H1 (cell line): ENCODE results near the gene DLG5. TPM values are rescaled to one million over a fixed set of nuclear protein-coding genes. Genes with fewer than 3 reads are reported as not detected.

Experiments
- CTCF ChIA-PET: fragments of 300-600 bp; sonication (Branson Sonifier 250); formaldehyde crosslinking; loops from one replicate; lab custom pipeline; 2021; ENCODE audit not compliant: partially characterized antibody; lab: Charles Lee
- POLR2A ChIA-PET: fragments of 300-600 bp; sonication (Branson Sonifier 250); formaldehyde crosslinking; loops from one replicate; lab custom pipeline; 2021; ENCODE audit warnings: inconsistent platforms; ENCODE audit not compliant: partially characterized antibody; lab: Charles Lee
- DNase-seq, 2 experiments: peaks; one replicate each; pipeline versions ENCODE4 v3.0.0 to v3.0.0-alpha.2; 2010 to 2022; ENCODE audit warnings: low spot score in 2 of 2, low read depth in 1 of 2, mixed read lengths in 1 of 2
- FAIRE-seq: peaks from 2 replicates; lab custom pipeline; 2011; peaks lifted over from hg19 to GRCh38; lab: Jason Lieb, UNC
- H2AFZ ChIP-seq: 2 replicates; pipeline ENCODE4 v1.8.1; 2012; ENCODE audit warnings: low read length, inconsistent platforms
- H2AK5ac ChIP-seq: 2 replicates; pipeline ENCODE4 v1.6.1; 2013; ENCODE audit warnings: low read depth, low read length
- H2BK120ac ChIP-seq: replicated peaks from 2 replicates; pipeline ENCODE3; 2013; ENCODE audit warnings: low read depth, low read length, inconsistent platforms
- H2BK12ac ChIP-seq: 2 replicates; pipeline ENCODE4 v1.6.1; 2013; ENCODE audit warnings: low read depth, low read length
- H2BK15ac ChIP-seq: 2 replicates; pipeline ENCODE4 v1.6.1; 2013; ENCODE audit warnings: low read length
- H2BK20ac ChIP-seq: 2 replicates; pipeline ENCODE4 v1.6.1; 2013; ENCODE audit warnings: low read length
- H2BK5ac ChIP-seq: 2 replicates; pipeline ENCODE4 v1.6.1; 2013; ENCODE audit warnings: low read depth, low read length
- H3K14ac ChIP-seq: 2 replicates; pipeline ENCODE4 v1.6.1; 2013; ENCODE audit warnings: inconsistent platforms; ENCODE audit not compliant: insufficient read length
- H3K18ac ChIP-seq: 2 replicates; pipeline ENCODE4 v1.6.1; 2013; ENCODE audit warnings: low read length; ENCODE audit errors: extremely low read depth
- H3K23ac ChIP-seq: 2 replicates; pipeline ENCODE4 v1.6.1; 2013; ENCODE audit warnings: inconsistent platforms; ENCODE audit not compliant: insufficient read length
- H3K23me2 ChIP-seq: 2 replicates; pipeline ENCODE4 v1.6.1; 2013; ENCODE audit warnings: low read depth, low read length
- H3K27ac ChIP-seq: 2 replicates; pipeline ENCODE4 v1.6.1; 2011; ENCODE audit warnings: low read depth, low read length, inconsistent platforms
- H3K27me3 ChIP-seq, 4 experiments: replicated peaks in 1 of 4; 1 replicate in 1 of 4; 2 replicates in 3 of 4; pipeline versions ENCODE4 v1.6.1 to v1.8.1; 2011 to 2013; ENCODE audit warnings: low read length in 3 of 4, mild to moderate bottlenecking in 3 of 4, inconsistent platforms in 2 of 4, mixed read lengths in 2 of 4, moderate library complexity in 1 of 4; ENCODE audit not compliant: control insufficient read depth in 3 of 4, insufficient read depth in 3 of 4; ENCODE audit errors: extremely low read depth in 1 of 4
- H3K36me3 ChIP-seq, 4 experiments: 2 replicates each; pipeline versions ENCODE4 v1.6.1 to v1.8.1; 2011 to 2013; ENCODE audit warnings: mild to moderate bottlenecking in 4 of 4, low read length in 3 of 4, moderate library complexity in 2 of 4, control low read depth in 1 of 4, inconsistent platforms in 1 of 4; ENCODE audit not compliant: insufficient read depth in 4 of 4, control insufficient read depth in 2 of 4
- H3K4ac ChIP-seq: replicated peaks from 2 replicates; pipeline ENCODE3; 2013; ENCODE audit warnings: low read length, low read depth, mixed read lengths, inconsistent platforms; ENCODE audit not compliant: insufficient read length
- H3K4me1 ChIP-seq, 4 experiments: replicated peaks in 1 of 4; 1 replicate in 1 of 4; 2 replicates in 3 of 4; pipeline versions ENCODE4 v1.6.1 to v1.8.1; 2011 to 2013; ENCODE audit warnings: low read length in 3 of 4, inconsistent platforms in 2 of 4, mixed read lengths in 1 of 4; ENCODE audit not compliant: insufficient read depth in 4 of 4, control insufficient read depth in 3 of 4
- H3K4me2 ChIP-seq, 2 experiments: 2 replicates each; pipeline versions ENCODE4 v1.6.1 to v1.8.1; 2011 to 2013; ENCODE audit warnings: low read depth in 2 of 2, low read length in 2 of 2, control low read depth in 1 of 2, inconsistent platforms in 1 of 2, mild to moderate bottlenecking in 1 of 2; ENCODE audit not compliant: insufficient read depth in 1 of 2
- H3K4me3 ChIP-seq, 4 experiments: fragments of 200-600, 300-600 bp in 1 of 4; sonication (generic), shearing (Covaris generic), sonication (Bioruptor Twin) in 1 of 4; 2 replicates each; pipeline versions ENCODE4 v1.5.1 to v1.8.1; 2011 to 2016; ENCODE audit warnings: low read length in 4 of 4, low read depth in 3 of 4, control low read depth in 2 of 4, inconsistent platforms in 2 of 4, mild to moderate bottlenecking in 2 of 4, mixed read lengths in 1 of 4, moderate library complexity in 1 of 4; ENCODE audit not compliant: insufficient read depth in 2 of 4; ENCODE audit errors: extremely low read depth in 1 of 4
- H3K56ac ChIP-seq: replicated peaks from 2 replicates; pipeline ENCODE3; 2013; ENCODE audit warnings: low read depth, mild to moderate bottlenecking, mixed read lengths, low read length, inconsistent platforms; ENCODE audit not compliant: insufficient read length
- H3K79me1 ChIP-seq: 2 replicates; pipeline ENCODE4 v1.6.1; 2013; ENCODE audit warnings: low read depth, low read length, control low read depth
- H3K79me2 ChIP-seq, 2 experiments: 2 replicates each; pipeline versions ENCODE4 v1.6.1 to v1.8.1; 2012 to 2013; ENCODE audit warnings: low read length in 2 of 2, mild to moderate bottlenecking in 2 of 2, inconsistent platforms in 1 of 2; ENCODE audit not compliant: insufficient read depth in 2 of 2, control insufficient read depth in 1 of 2
- H3K9ac ChIP-seq, 4 experiments: replicated peaks in 1 of 4; 1 replicate in 1 of 4; 2 replicates in 3 of 4; pipeline versions ENCODE4 v1.6.1 to v1.8.1; 2011 to 2013; ENCODE audit warnings: low read depth in 3 of 4, low read length in 3 of 4, control low read depth in 2 of 4, mild to moderate bottlenecking in 2 of 4, moderate library complexity in 2 of 4, inconsistent platforms in 1 of 4; ENCODE audit errors: extremely low read depth in 1 of 4
- H3K9me3 ChIP-seq, 2 experiments: 2 replicates each; pipeline versions ENCODE4 v1.6.1 to v1.8.1; 2012 to 2013; ENCODE audit warnings: mild to moderate bottlenecking in 2 of 2, moderate library complexity in 2 of 2, control low read depth in 1 of 2, inconsistent platforms in 1 of 2, low read depth in 1 of 2, low read length in 1 of 2, mixed read lengths in 1 of 2; ENCODE audit not compliant: insufficient read depth in 2 of 2
- H4K20me1 ChIP-seq, 2 experiments: replicated peaks in 1 of 2; 2 replicates each; pipeline versions ENCODE3 to v1.8.1; 2011 to 2013; ENCODE audit warnings: inconsistent platforms in 2 of 2, low read length in 2 of 2, mild to moderate bottlenecking in 1 of 2; ENCODE audit not compliant: insufficient read depth in 2 of 2, control insufficient read depth in 1 of 2
- H4K5ac ChIP-seq: 2 replicates; pipeline ENCODE4 v1.6.1; 2013; ENCODE audit warnings: low read length, low read depth, mixed read lengths, inconsistent platforms; ENCODE audit not compliant: insufficient read length
- H4K8ac ChIP-seq: 2 replicates; pipeline ENCODE4 v1.8.0; 2013; ENCODE audit warnings: mild to moderate bottlenecking, moderate library complexity, low read length, inconsistent platforms; ENCODE audit not compliant: insufficient read depth; ENCODE audit errors: extremely low read depth
- H4K91ac ChIP-seq: replicated peaks from 2 replicates; pipeline ENCODE3; 2013; ENCODE audit warnings: low read length, mixed read lengths, inconsistent platforms; ENCODE audit not compliant: insufficient read length
- GABPA ChIP-seq: IDR thresholded peaks from 2 replicates; pipeline ENCODE4 v1.6.1; 2011; ENCODE audit warnings: mild to moderate bottlenecking, low read length, moderate library complexity, borderline replicate concordance; ENCODE audit not compliant: insufficient read depth
- KDM5A ChIP-seq: fragments of 200-600 bp; IDR thresholded peaks from 2 replicates; pipeline ENCODE4 v1.7.1; 2012; ENCODE audit warnings: mild to moderate bottlenecking, low read length, inconsistent platforms, mixed read lengths
- RAD21 ChIP-seq, 2 experiments: IDR thresholded peaks in 1 of 2; conservative IDR thresholded peaks in 1 of 2; 2 replicates each; pipeline ENCODE4 v1.6.1; 2011; ENCODE audit warnings: low read depth in 2 of 2, low read length in 2 of 2, improper control_type of control experiment in 1 of 2, inconsistent platforms in 1 of 2, mild to moderate bottlenecking in 1 of 2, moderate library complexity in 1 of 2
- WGBS, 2 experiments: shearing (Covaris generic) in 1 of 2; methylation state at CpG; one replicate each; pipeline versions ENCODE4 v1.1.6 to v1.1.7; 2013 to 2015; ENCODE audit warnings: low lambda C conversion rate in 2 of 2, mixed read lengths in 2 of 2, inconsistent platforms in 1 of 2, low coverage in 1 of 2, missing lambda C conversion rate in 1 of 2; ENCODE audit not compliant: insufficient replicate concordance in 2 of 2, insufficient coverage in 1 of 2, insufficient read length in 1 of 2; ENCODE audit errors: extremely low coverage in 1 of 2, missing lambda C conversion rate in 1 of 2; 5-methylcytosine and 5-hydroxymethylcytosine counted together
- polyA plus RNA-seq, 7 experiments: library from polyadenylated mRNA; depleted of rRNA in 3 of 7; stranded (reverse) in 5 of 7; unstranded in 2 of 7; fragments of >200 nt in 5 of 7; fragments of 200-250 nt in 2 of 7; gene quantifications; 1 replicate in 5 of 7; 2 replicates in 1 of 7; 4 replicates in 1 of 7; pipeline versions ENCODE4 v1.2.1 to v1.2.3, GENCODE V29; 2011 to 2013; ENCODE audit warnings: missing spikeins in 2 of 7, mixed read lengths in 2 of 7
- total RNA-seq: library from RNA; stranded (reverse); fragmentation: NEBNext Ultra II Directional; extraction: Animal tissue kit (Norgen Biotek cat#: 25700); gene quantifications from 2 replicates; pipeline ENCODE4 v1.2.1, GENCODE V29; 2021

Gene DLG5
- total and polyA plus RNA-seq, 2 of the 8 experiments (the other 6 are each of a cell fraction or from before 2014, with no cell fraction given): 15.6 to 71.4 TPM

- Histone ChIP-seq H3K79me2 (peaks cover 4 to 89% of the 10 kb centered on the region in 2 experiments; a peak in 3 of 4 replicates), H3K4ac (no peak overlapping the region), H3K14ac (no peak overlapping the region), H3K9me3 (no peaks in the 10 kb centered on the region), H3K9ac (no peak overlapping the region; a peak in 2 of 7 replicates), H3K4me3 (peak overlapping the region in 2 of 4 experiments; percentile 5 to 20; a peak in 1 of 8 replicates), H3K27me3 (no peaks in the 10 kb centered on the region), H3K79me1 (peaks cover 13% of the 10 kb centered on the region), H3K23me2 (no peaks in the 10 kb centered on the region), H4K8ac (0 out of 2 replicates have a peak overlapping the region, but pooled peaks have one; percentile 15), H3K23ac (no peak overlapping the region), H2BK120ac (peak overlapping the region; percentile 73), H3K27ac (peak overlapping the region; percentile 17; the same call in 1 of the 2 replicates), H2AFZ (no peak overlapping the region), H4K20me1 (peaks cover 3 to 6% of the 10 kb centered on the region in 2 experiments), H3K36me3 (no peaks in the 10 kb centered on the region), H3K18ac (peak overlapping the region; percentile 12; the same call in 1 of the 2 replicates), H2BK5ac (peak overlapping the region; percentile 80; the same call in 1 of the 2 replicates), H3K4me1 (peaks cover 30 to 51% (median 32%) of the 10 kb centered on the region in 4 experiments), H3K56ac (no peak overlapping the region), H2BK12ac (peak overlapping the region; percentile 60), H4K5ac (peak overlapping the region; percentile 64), H2AK5ac (peak overlapping the region; percentile 11; the same call in 1 of the 2 replicates), H3K4me2 (peak overlapping the region; percentile 62 to 63), H2BK20ac (peak overlapping the region; percentile 43), H4K91ac (peak overlapping the region; percentile 54), H2BK15ac (no peak overlapping the region)
- ChIA-PET POLR2A (interaction anchor here (0.7 to 3.4 kb wide), 6 partner anchors 10 to 82 kb away, joined by 3 to 17 read pairs (median 4); no protein-coding TSS in a partner anchor), CTCF (interaction anchor here (0.9 to 9.7 kb wide), 10 partner anchors 9 to 85 kb away, joined by 3 to 169 read pairs (median 4); no protein-coding TSS in a partner anchor)
- DNase-seq (no peak), FAIRE-seq (no peak)
- TF ChIP-seq GABPA (no peak), RAD21 (IDR thresholded peaks at IDR 0.05 in 1 of 2, conservative IDR thresholded peaks at IDR 0.05 in 1 of 2; ENCODE audit: low read depth in 2 of 2, low read length in 2 of 2) (no peak), KDM5A (no peak)
- 48% methylated on average over 11 of the region's 11 CpGs; no CpG with 5 or more reads in 1 of the 2 experiments for WGBS, 2 experiments
Measured at GRCh38 chr10:77887631-77888355, 38.8 kb downstream of the DLG5 start.
